Stimulated activated CD8-positive, alpha-beta memory T cell treated with anti-CD3 and anti-CD28 coated beads, Interleukin-15, amount 100 ng/mL, for 48 hours (primary cell): ENCODE results near the gene RIIAD1.

ENCODE experiments used
- DNase-seq, 2 donors: peaks; one replicate each; pipeline ENCODE4 v3.0.0-alpha.2; 2020; ENCODE audit warnings: low read depth in 2 of 2

Gene RIIAD1

DNA sequence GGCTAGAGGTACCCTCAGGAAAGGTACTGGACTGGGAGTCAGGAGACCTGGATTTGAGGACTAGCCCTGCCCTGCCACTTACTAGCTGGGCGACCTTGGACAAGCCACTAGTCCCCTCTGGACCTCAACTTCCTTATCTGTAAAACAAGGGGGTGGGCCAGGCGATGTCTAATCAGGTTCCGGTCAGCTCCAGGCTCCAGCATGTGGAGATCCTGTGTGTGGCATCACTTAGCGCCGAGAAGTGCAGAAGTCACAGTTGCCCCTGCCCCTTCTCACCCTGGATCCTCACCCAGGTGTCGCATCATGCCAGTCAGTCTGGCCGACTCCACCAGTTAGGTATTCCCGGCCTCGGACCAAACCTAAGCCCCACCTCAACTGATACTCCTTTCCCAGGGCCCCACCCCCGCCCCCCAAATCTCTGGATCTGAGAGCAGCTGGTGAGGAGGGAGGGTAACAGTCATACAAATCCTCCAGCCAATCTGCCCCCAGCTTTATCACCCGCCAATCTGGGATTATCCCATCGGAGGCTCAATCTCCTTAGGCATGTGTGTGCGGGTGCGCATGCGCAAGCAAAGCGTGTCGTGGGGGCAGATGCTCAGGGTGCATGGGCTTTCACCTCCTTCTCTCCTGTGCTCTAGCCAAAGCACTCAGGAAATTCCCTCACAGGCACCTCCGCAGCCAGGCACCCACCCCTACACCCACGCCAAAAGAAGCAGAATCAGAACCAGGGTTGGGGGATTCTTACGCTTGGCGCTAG is 10.1 kb upstream of the RIIAD1 start:
- no peak for DNase-seq

GRCh38 chr1:151711951-151712350 is 9.4 kb upstream of the RIIAD1 start:
- DNase-seq: no peak

- DNase-seq: no peak
These were observed 8.3 kb upstream of the RIIAD1 start for GRCh38 chr1:151713044-151713443.

DNA sequence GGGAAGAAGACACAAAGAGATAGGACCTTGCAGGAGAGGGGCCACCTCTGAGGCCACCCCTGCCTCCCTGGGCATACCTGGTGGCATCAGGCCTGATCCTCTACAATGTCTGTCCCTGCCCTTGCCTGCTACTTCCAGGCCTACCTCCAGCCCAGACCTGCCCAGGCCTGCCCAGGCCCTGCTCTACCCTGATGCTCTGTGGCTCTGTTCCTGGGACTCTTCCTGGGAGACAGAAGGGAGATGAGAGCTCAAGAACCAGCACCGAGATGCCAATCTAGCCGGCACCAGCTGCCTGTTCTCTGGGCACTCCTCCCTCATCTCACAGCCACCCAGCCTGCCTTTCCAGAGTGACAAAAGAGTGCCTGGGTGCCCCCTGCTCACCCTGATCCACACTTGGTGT is 7.4 kb upstream of the RIIAD1 start:
- no peak for DNase-seq

DNA sequence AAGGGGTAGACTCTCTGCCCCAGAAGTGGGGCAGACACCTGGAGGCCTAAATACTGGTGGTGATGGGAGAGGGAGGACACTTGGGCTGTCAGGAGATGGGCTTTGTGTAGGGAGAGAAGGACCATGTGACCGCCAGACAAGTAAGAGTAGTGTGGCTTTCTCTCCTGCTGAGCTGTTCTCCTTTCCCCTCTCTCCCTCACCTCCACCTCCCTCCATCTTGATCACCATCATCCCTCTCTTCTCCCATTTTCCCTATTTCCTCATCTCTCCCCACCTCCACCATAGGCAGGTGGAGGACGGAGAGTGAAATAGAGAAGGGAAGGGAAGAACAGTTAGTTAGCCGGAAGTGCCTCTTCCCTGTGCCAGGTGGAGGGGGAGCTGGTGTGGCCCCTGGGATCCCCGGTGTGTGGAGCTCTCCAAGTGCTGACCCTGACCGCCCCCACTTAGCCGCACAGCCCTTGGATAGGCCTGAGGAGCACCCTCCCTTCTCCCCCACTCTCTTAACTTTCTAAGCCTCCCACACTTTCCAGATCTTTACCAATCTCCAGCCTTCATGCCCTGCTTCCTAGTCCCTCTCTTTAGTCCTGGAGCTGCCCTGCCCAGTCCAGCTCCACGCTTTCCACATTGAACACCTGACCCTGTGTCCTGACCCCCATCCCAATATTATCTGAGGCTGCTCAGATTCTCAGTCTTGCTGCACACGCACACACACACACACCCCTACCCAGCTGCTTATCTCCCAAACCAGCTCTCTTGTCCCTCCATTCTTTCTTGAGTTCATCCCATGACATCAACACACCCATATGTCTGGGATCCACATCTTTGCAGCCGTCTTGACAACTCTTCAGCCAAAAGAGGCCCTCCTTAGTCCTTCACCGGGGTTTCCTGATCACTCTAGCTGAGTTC is 6.2 kb upstream of the RIIAD1 start:
- no peak for DNase-seq

DNA sequence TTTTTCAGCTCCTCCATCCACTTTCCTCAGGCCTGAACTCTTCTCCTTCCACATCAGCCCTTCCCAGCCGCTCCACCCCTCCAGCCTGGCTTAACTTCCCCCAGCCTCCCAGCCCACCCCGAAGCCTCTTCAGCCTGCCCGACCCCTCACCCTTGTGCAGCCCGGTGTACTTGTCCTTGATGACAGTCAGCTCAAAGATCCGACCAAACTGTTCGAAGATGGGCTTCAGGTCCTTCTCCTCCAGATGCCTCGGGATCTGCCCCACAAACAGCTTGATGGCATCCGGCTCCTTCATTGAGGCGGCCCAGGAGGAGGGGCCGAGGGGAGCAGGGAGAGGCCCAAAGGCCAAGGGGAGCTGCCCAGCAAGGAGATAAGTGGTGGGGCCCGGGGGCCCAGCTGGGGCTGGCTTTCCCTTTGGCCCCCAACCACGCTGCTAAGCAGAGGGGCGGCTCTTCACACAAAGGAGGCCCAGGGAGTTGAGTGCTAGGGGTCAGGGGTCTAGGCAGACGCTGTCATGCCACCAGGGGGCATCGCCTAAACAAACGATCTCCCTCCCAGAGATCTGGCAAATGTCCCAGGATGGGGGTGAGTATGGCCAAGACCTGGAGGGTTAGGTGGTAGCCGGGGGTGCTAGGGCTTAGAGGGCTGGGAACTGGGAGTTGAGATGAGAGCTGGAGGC is 5.5 kb upstream of the RIIAD1 start:
- DNase-seq: no peak

GRCh38 chr1:151716405-151716762 is 4.9 kb upstream of the RIIAD1 start:
- DNase-seq: no peak

DNA sequence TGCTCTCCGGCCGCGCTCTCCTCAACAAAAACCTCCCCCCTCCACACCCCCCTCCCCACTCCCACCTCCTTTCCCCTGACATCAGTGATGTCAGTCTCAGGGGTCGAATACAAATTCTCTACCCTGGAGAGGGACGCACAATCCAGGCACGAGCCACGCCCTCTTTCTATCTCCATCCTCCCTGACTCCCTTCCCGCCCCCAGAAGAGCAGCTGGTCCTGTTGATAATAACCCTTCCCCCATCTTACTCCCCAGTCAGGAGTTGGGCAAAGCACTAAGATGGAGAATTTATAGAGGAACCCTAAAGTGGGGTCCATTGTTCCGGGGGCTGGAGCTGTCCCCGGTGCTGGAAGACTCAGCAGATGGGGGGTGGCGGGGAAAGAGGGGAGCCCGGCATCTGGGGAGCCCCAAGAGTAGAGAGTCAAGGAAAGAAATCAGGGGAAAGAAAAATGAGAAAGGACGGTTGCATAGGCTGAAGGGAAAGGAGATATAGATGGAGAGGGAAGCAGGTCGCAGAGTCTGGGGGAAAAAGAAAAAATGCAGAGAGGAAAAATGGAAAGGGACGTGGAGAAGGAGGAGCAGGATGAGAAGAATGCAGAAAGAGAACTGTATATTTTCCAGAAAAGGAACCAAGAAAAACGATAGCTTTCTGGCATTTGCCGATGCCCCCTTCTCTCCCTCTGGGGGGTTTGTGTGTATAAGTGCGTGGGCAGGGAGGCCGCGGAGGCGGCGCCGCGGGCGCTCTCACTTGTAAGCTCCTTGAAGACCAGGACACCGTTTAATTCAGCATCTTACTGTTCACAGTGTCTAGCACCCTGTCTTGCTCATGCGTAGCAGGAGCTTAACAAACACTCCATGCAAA is 4.3 kb upstream of the RIIAD1 start, which contains the start of gene CELF3:
TSS of gene CELF3 (minus strand) at position 33 of the 861 bp plus-strand sequence. CDS start 783 bp downstream, outside the sequence.
- DNase-seq: no peak

- no peak for DNase-seq
These were observed 3.3 kb upstream of the RIIAD1 start for GRCh38 chr1:151718011-151718431.

GRCh38 chr1:151718666-151719065 is 2.7 kb upstream of the RIIAD1 start:
- no peak for DNase-seq

DNA sequence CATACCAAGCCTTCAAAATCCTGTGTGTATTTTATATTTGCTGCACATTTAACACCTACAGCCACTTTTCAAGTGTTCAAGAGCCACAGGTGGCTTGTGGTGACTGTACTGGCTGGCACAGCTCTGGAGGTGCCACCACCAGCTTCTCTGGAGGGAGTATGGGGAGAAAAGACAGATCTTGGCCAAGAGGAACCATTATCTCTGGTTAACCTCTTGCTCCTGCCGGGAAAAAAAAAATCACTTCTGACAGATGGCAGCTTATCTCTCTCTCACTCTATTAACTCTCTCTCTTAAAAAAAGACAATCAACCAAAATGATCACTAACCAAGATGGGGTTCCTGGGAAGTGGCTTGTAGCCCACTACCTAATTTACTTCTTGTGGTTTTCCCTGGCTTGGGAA is 1.2 kb upstream of the RIIAD1 start:
- DNase-seq: no peak

DNA sequence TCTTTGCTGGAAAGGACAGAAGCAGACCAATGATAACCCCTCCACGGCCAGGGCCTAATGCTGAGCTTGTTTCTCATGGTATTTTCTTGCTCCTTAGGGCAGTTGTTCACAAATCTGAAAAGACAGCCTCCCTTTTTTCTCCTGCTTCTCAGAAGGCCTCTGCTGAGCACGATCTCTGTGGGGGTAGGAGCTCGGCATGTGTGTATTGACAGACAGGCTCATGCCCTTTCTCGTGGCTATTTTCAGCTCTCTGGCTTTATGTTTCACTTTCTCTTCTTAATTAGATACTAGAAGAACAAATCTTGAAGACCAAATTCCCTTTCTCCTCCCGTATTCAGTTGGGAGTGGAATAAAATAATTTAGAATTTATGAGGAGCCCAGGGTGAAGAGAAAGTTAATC is 768 bp upstream of the RIIAD1 start:
- no peak for DNase-seq

DNA sequence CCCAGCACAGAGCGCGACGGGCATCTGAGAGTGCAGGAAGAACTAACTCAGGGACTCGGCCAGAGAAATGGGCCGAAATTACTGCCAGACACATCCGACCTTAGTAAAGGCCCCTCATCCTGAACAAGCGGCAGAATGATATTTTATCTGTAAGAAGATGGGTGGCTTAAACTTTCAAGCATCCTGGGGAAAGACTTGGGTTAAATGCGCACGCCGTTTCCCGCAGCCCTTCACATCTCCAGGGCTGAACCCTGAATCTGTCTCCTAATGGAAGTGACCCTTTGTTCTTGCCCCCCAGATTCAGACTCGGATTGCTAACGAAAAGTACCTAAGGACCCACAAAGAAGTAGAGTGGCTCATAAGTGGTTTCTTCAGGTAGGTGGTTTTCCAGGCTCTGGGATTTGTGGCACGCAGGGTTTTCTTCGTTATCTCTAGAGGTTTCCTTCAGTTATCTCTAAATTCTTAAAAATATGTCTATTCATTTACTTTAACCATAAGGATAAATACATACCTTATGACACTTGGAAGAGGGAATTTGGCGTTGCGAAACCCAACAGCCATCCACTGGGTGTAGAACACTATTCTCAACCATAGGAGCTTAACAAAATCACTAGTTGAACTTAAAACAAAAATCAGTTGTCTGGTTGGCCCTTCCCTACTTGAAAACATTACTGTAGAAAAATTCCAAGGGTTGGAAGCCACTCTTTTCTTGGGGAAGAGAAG is 627 bp downstream of the RIIAD1 start:
- DNase-seq: no peak

GRCh38 chr1:151723726-151724370 is 2.5 kb downstream of the RIIAD1 start:
- no peak for DNase-seq

GRCh38 chr1:151728151-151729054 is 7.1 kb downstream of the RIIAD1 start:
- no peak for DNase-seq

DNA sequence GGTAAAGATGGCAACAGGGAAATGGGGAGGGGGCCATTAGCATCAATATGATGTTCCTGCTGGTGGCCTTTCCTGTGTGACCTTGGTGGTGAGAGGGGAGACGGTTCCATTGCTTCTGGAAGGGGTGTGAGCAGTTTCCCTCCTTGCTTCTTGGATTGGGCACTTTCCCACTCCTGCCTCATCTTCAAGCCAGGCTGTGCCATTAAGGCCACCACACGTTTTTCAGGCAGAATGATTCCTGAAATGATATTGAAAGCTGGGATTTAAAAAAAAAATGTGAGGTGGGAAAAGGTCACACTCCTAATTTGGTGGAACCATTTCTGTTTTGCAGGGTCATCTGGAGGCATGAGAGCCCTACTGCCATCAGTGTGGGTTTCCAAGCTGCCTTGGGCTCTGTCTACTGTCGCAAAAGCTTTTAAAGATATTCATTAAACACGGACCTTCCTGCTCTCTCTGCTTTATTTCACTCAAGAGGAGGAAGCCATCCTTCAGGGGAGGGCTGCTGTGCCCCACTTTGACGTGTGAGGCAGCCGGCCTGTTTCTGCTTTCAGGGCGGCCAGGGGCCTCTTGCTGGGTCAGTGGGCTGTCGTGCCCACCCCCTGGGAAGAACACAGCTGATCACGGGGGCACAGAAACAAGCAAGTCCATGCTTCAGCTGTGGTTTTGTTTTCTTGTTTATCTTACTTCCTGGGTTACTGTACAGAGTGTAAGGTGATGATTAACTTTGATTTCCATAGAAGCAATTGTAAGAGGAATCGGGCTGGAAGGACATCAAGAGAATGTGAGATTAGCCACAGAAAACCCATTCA is 8.0 kb downstream of the RIIAD1 start:
- no peak for DNase-seq

DNA sequence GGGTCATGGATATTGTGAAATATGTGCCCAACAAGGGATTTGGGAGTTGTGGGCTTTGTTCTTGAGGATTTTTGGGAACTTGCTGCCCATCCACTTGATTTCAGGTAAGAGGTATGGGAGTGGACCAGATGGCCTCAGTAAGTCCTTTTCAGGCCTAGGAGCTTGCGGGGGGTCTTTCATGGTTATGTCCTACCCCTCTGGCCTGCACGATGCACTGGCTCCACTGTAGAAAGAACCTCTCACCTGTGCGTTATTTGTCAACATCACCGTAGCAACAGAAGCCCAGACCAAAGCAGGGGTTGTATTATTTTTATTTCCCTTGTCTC is 8.6 kb downstream of the RIIAD1 start:
- no peak for DNase-seq

GRCh38 chr1:151733126-151733525 is 11.8 kb downstream of the RIIAD1 start:
- DNase-seq: no peak
